ENCODE measurements around the gene ARMC5. TPM values are rescaled to one million over a fixed set of nuclear protein-coding genes. Genes with fewer than 3 reads are reported as not detected.
"Not testable (repeated sequence)": the region's sequence is repeated elsewhere in the genome, so short reads cannot be mapped to it uniquely, and the experiment has no call there.

ARMC5 gene
- total RNA-seq, 1 donor from 2014 or later: 10.9 TPM

DNA sequence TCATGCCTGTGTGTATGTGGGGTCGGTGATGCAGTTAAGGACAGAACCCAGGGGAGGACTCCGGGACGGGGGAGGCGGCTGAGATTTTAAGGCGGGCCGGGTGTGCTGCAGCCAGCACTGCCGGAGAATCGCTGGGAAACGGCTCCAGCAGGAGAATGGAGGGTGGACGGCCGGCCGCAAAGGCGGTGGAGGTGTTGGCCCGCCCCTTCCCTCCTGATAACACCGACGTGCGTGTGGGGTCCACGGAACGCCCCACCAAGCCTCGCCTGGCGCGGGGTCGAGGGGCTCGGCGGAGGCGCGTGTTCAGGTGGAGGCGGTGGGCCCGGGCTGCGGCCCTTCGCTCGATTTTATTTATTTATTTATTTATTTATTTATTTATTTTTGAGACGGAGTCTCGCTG, 17.3 kb upstream of the ARMC5 start:
- Mint-ChIP-seq H3K9me3 (no peaks in the 10 kb centered on the region), H3K4me1 (peaks cover 22% of the 10 kb centered on the region), H3K27ac (no peak overlapping the region), H3K4me3 (peak overlapping the region; percentile 68), H3K36me3 (ENCODE audit: low read depth) (no peaks in the 10 kb centered on the region), H3K27me3 (peaks cover 2% of the 10 kb centered on the region)
- TF ChIP-seq, protein P1, sequence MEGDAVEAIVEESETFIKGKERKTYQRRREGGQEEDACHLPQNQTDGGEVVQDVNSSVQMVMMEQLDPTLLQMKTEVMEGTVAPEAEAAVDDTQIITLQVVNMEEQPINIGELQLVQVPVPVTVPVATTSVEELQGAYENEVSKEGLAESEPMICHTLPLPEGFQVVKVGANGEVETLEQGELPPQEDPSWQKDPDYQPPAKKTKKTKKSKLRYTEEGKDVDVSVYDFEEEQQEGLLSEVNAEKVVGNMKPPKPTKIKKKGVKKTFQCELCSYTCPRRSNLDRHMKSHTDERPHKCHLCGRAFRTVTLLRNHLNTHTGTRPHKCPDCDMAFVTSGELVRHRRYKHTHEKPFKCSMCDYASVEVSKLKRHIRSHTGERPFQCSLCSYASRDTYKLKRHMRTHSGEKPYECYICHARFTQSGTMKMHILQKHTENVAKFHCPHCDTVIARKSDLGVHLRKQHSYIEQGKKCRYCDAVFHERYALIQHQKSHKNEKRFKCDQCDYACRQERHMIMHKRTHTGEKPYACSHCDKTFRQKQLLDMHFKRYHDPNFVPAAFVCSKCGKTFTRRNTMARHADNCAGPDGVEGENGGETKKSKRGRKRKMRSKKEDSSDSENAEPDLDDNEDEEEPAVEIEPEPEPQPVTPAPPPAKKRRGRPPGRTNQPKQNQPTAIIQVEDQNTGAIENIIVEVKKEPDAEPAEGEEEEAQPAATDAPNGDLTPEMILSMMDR (IDR thresholded peaks at IDR 0.05): no peak
- ChIA-PET POLR2A (interaction anchor here (1.3 kb wide), 3 partner anchors 16 to 259 kb away, joined by 3 to 6 read pairs (median 4); no protein-coding TSS in a partner anchor), CTCF (interaction anchor here (0.8 to 5.1 kb wide), 5 partner anchors 12 to 458 kb away, joined by 3 to 27 read pairs (median 3); partner anchors contain the start of genes HSD3B7, ZNF646 and ZNF668)
- intact Hi-C loops (cut with micrococcal nuclease): loop anchor here (2.0 to 5.0 kb wide), 3 partner anchors 17 to 370 kb away; partner anchors contain the start of genes ARMC5, ZNF646 and ZNF668
- no peak for DNase-seq
- no peak for ATAC-seq (ENCODE audit: low read depth)

DNA sequence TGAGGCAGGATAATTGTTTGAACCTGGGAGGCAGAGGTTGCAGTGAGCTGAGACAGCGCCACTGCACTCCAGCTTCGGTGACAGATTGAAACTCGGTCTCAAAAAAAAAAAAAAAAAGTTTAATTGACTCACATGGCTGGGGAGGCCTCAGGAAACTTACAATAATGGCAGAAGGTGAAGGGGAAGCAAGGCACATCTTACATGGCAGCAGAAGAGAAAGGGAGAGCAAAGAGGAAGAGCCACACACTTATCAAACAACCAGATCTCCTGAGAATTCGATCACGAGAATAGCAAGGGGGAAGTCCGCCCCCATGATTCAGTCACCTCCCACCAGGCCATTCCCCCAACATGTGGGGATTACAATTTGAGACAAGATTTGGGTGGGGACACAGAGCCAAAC, 13.4 kb upstream of the ARMC5 start:
- H3K27ac Mint-ChIP-seq; H3K4me1 Mint-ChIP-seq; CTCF ChIA-PET; H3K27me3 Mint-ChIP-seq; ATAC-seq (ENCODE audit: low read depth); H3K4me3 Mint-ChIP-seq; DNase-seq; H3K9me3 Mint-ChIP-seq; intact Hi-C loops (cut with micrococcal nuclease); H3K36me3 Mint-ChIP-seq (ENCODE audit: low read depth): not testable (repeated sequence)
- POLR2A ChIA-PET: interaction anchor here (0.7 to 1.6 kb wide), 3 partner anchors 12 to 266 kb away, joined by 3 to 7 read pairs (median 5); partner anchors contain the start of gene FUS

DNA sequence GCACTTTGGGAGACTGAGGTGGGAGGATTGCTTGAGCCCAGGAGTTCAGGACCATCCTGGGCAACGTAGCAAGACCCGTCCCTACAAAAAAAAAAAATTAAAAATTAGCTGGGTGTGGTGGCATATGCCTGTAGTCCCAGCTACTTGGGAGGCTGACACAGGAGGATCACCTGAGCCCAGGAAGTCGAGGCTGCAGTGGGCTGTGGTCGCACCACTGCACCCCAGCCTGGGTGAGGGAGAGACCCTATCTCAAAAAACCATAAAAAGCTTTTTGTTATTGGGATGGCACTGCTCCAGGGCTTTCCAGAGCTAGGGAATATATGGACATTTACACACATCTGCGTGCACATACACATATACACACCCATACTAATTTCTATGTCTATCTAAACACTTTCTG, 8.1 kb upstream of the ARMC5 start:
- TF ChIP-seq, protein P1 (IDR thresholded peaks at IDR 0.05): no peak
- intact Hi-C loops (cut with micrococcal nuclease): no loop called here
- Mint-ChIP-seq H3K27me3 (no peaks in the 10 kb centered on the region), H3K4me3 (no peak overlapping the region), H3K4me1 (peaks cover 23% of the 10 kb centered on the region), H3K9me3 (no peaks in the 10 kb centered on the region), H3K27ac (no peak overlapping the region), H3K36me3 (ENCODE audit: low read depth) (peaks cover 4% of the 10 kb centered on the region)
- POLR2A ChIA-PET: no interaction called here
- ATAC-seq (ENCODE audit: low read depth): no peak
- DNase-seq: no peak
- CTCF ChIA-PET: no interaction called here

DNA sequence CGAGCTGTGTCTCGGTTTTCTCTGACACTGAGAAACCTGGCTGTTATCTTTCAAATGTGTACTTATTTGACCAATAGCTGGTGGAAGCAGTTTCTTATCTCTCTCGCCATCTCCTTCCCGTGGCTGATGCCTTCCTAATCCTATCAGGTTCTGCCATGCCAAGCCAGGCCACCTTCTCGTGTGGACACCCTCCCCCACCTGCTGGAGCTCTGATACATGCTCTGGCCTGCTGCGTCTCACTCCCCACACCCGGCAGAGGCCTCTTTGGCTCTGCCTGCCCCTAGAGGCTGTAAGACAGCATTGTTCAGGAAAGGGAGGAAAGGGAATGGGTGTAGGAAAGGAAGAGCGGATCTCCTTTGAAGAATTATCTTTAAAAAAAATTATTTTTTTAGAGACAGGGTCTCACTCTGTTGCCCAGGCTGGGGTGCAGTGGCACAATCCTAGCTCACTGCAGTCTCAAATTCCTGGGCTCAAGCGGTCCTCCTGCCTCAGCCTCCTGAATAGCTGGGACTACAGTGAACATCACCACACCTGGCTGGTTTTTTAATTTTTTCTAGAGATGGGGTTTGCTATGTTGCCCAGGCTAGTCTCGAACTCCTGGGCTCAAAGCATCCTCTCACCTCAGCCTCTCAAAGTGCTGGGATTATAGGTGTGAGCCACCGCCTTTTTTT, 7.5 kb upstream of the ARMC5 start:
- Mint-ChIP-seq H3K36me3 (ENCODE audit: low read depth) (peaks cover 5% of the 10 kb centered on the region), H3K4me1 (peaks cover 28% of the 10 kb centered on the region), H3K4me3 (no peak overlapping the region), H3K27ac (no peak overlapping the region), H3K27me3 (no peaks in the 10 kb centered on the region), H3K9me3 (no peaks in the 10 kb centered on the region)
- intact Hi-C loops (cut with micrococcal nuclease): no loop called here
- TF ChIP-seq, protein P1 (IDR thresholded peaks at IDR 0.05): no peak
- no peak for ATAC-seq (ENCODE audit: low read depth)
- CTCF ChIA-PET: interaction anchor here (1.0 kb wide), 1 partner anchor 9 kb away, joined by 3 read pairs; no protein-coding TSS in a partner anchor
- no peak for DNase-seq
- POLR2A ChIA-PET: interaction anchor here (0.7 to 1.0 kb wide), 2 partner anchors 11 to 251 kb away, joined by 3 to 4 read pairs; no protein-coding TSS in a partner anchor

DNA sequence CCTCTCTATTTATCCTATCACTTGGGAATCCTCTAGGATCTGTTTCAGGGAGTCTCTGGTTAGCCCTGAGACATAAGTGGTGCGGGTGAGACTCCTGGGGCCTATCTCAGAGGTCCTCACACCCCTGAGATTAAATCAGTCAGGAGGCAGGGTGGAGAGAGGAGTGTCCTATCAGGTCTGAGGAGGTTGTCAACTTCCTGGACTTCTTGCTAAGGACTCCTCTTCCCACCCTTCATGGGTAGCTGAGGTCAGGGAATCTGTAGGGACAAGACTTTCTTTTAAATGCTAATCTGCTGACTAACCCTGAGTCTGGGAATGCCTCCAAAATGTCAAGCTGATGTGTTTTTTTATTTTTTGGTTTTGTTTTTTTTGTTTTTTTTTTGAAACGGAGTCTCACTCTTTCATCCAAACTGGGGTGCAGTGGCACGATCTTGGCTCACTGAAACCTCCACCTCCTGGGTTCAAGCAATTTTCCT, 6.6 kb upstream of the ARMC5 start:
- TF ChIP-seq, protein P1 (IDR thresholded peaks at IDR 0.05): no peak
- POLR2A ChIA-PET: interaction anchor here (0.7 kb wide), 1 partner anchor 252 kb away, joined by 4 read pairs; no protein-coding TSS in a partner anchor
- CTCF ChIA-PET: interaction anchor here (1.0 kb wide), 1 partner anchor 8 kb away, joined by 3 read pairs; no protein-coding TSS in a partner anchor
- peaks cover 5% of the 10 kb centered on the region for H3K36me3 Mint-ChIP-seq (ENCODE audit: low read depth)
- no peaks in the 10 kb centered on the region for H3K27me3 Mint-ChIP-seq
- peaks cover 37% of the 10 kb centered on the region for H3K4me1 Mint-ChIP-seq
- H3K27ac Mint-ChIP-seq: no peak overlapping the region
- DNase-seq (no peak), ATAC-seq (ENCODE audit: low read depth) (no peak)
- H3K4me3 Mint-ChIP-seq: no peak overlapping the region
- intact Hi-C loops (cut with micrococcal nuclease): no loop called here
- no peaks in the 10 kb centered on the region for H3K9me3 Mint-ChIP-seq
